ENCODE results near the gene IP6K1. TPM values are rescaled to one million over a fixed set of nuclear protein-coding genes. Genes with fewer than 3 reads are reported as not detected.

The IP6K1 gene
- total and polyA plus RNA-seq, 2 donors from 2014 or later = 21.7 to 49.6 TPM

- no peaks in the 10 kb centered on the region for H3K9me3 ChIP-seq (ENCODE audit: control insufficient read depth in 2 of 3, insufficient read depth in 1 of 3, low read length in 3 of 3)
- intact Hi-C loops (cut with DNase I) = no loop called here
- peaks cover 0 to 19% (median 4%) of the 10 kb centered on the region in 3 donors for H3K36me3 ChIP-seq (ENCODE audit: control insufficient read depth in 2 of 3, insufficient read depth in 3 of 3, low read length in 3 of 3)
- H3K27me3 ChIP-seq (ENCODE audit: control insufficient read depth, insufficient read depth, low read length) = no peaks in the 10 kb centered on the region
- peak within 1 kb of the TSS; percentile 46 to 55 (median 51) for H3K9ac ChIP-seq (ENCODE audit: low read length in 3 of 3)
- peak; percentile 49 for TF ChIP-seq CTCF (IDR thresholded peaks at IDR 0.05; ENCODE audit: borderline replicate concordance, extremely low read depth, insufficient read depth)
- peaks cover 0 to 22% (median 6%) of the 10 kb centered on the region in 3 donors for H3K4me1 ChIP-seq (ENCODE audit: control insufficient read depth in 2 of 3, insufficient read depth in 2 of 3, low read depth in 1 of 3, low read length in 3 of 3)
- DNase-seq = peak; percentile 94 to 98 (median 96)
- FAIRE-seq = no peak
- peak within 1 kb of the TSS; percentile 62 to 69 (median 66) for H3K4me3 ChIP-seq (ENCODE audit: low read length in 3 of 3)
- no peak within 1 kb of the TSS for H3K27ac ChIP-seq (ENCODE audit: low read depth in 2 of 2, low read length in 2 of 2)
Measured at GRCh38 chr3:49719214-49719884, 67.0 kb downstream of the IP6K1 start, which contains the start of gene AMIGO3. AMIGO3 (minus strand) TSS chr3:49719684; CDS start chr3:49719465, 219 bp downstream.

GRCh38 chr3:49718858-49719213 is 67.5 kb downstream of the IP6K1 start:
- Histone ChIP-seq H3K4me1 (ENCODE audit: control insufficient read depth in 2 of 3, insufficient read depth in 2 of 3, low read depth in 1 of 3, low read length in 3 of 3) (peaks cover 0 to 22% (median 6%) of the 10 kb centered on the region in 3 donors), H3K4me3 (ENCODE audit: low read length in 3 of 3) (peak overlapping the region; percentile 62 to 69 (median 66)), H3K9ac (ENCODE audit: low read length in 3 of 3) (no peak overlapping the region), H3K36me3 (ENCODE audit: control insufficient read depth in 2 of 3, insufficient read depth in 3 of 3, low read length in 3 of 3) (peaks cover 0 to 19% (median 4%) of the 10 kb centered on the region in 3 donors), H3K27ac (ENCODE audit: low read depth in 2 of 2, low read length in 2 of 2) (no peak overlapping the region), H3K27me3 (ENCODE audit: control insufficient read depth, insufficient read depth, low read length) (no peaks in the 10 kb centered on the region), H3K9me3 (ENCODE audit: control insufficient read depth in 2 of 3, insufficient read depth in 1 of 3, low read length in 3 of 3) (no peaks in the 10 kb centered on the region)
- no peak for FAIRE-seq
- no peak for TF ChIP-seq CTCF (IDR thresholded peaks at IDR 0.05; ENCODE audit: borderline replicate concordance, extremely low read depth, insufficient read depth)
- intact Hi-C loops (cut with DNase I) = no loop called here
- DNase-seq = peak in 4 of 5 donors; percentile 38 to 83 (median 48)

GRCh38 chr3:49717959-49718857 is 68.1 kb downstream of the IP6K1 start:
- no peaks in the 10 kb centered on the region for H3K27me3 ChIP-seq (ENCODE audit: control insufficient read depth, insufficient read depth, low read length)
- peaks cover 0 to 19% (median 4%) of the 10 kb centered on the region in 3 donors for H3K36me3 ChIP-seq (ENCODE audit: control insufficient read depth in 2 of 3, insufficient read depth in 3 of 3, low read length in 3 of 3)
- FAIRE-seq = no peak
- TF ChIP-seq CTCF (IDR thresholded peaks at IDR 0.05; ENCODE audit: borderline replicate concordance, extremely low read depth, insufficient read depth) = no peak
- peaks cover 0 to 21% (median 6%) of the 10 kb centered on the region in 3 donors for H3K4me1 ChIP-seq (ENCODE audit: control insufficient read depth in 2 of 3, insufficient read depth in 2 of 3, low read depth in 1 of 3, low read length in 3 of 3)
- no peak overlapping the region for H3K4me3 ChIP-seq (ENCODE audit: low read length in 3 of 3)
- DNase-seq = peak; percentile 26 to 80 (median 41)
- no peak overlapping the region for H3K9ac ChIP-seq (ENCODE audit: low read length in 3 of 3)
- intact Hi-C loops (cut with DNase I) = no loop called here
- H3K9me3 ChIP-seq (ENCODE audit: control insufficient read depth in 2 of 3, insufficient read depth in 1 of 3, low read length in 3 of 3) = no peaks in the 10 kb centered on the region
- no peak overlapping the region for H3K27ac ChIP-seq (ENCODE audit: low read depth in 2 of 2, low read length in 2 of 2)

Data from kidney (tissue), 14 donors.